HepG2 (cell line): ENCODE data around the gene SNRNP48. TPM values are rescaled to one million over a fixed set of nuclear protein-coding genes. Genes with fewer than 3 reads are reported as not detected.

Source experiments
- AGO2 ChIP-seq: fragments of 200-400 bp; formaldehyde crosslinking; optimal IDR thresholded peaks from 2 replicates; pipeline ENCODE3; 2017; ENCODE audit warnings: mild to moderate bottlenecking, low read depth, low read length, moderate library complexity
- CAMTA2 ChIP-seq: sonication (generic); formaldehyde crosslinking; IDR thresholded peaks from 2 replicates; pipeline ENCODE4 v1.4.0; 2020; ENCODE audit warnings: mild to moderate bottlenecking, missing genetic modification reagents, borderline replicate concordance
- GATA4 ChIP-seq: sonication (generic); IDR thresholded peaks from 2 replicates; pipeline ENCODE4 v1.6.1; 2016; ENCODE audit warnings: antibody characterized with exemption, low read depth, borderline replicate concordance
- HOXD1 ChIP-seq: sonication (generic); formaldehyde crosslinking; IDR thresholded peaks from 2 replicates; pipeline ENCODE4 v1.5.0; 2020; ENCODE audit warnings: missing genetic modification reagents
- KLF12 ChIP-seq: sonication (generic); formaldehyde crosslinking; IDR thresholded peaks from 2 replicates; pipeline ENCODE4 v1.4.0; 2020; ENCODE audit warnings: missing genetic modification reagents, borderline replicate concordance
- MZF1 ChIP-seq: sonication (generic); formaldehyde crosslinking; IDR thresholded peaks from 2 replicates; pipeline ENCODE4 v1.8.1; 2023; ENCODE audit warnings: mild to moderate bottlenecking, missing genetic modification reagents, borderline replicate concordance
- NFE2L2 ChIP-seq: fragments of 150-350 bp; IDR thresholded peaks from 2 replicates; pipeline ENCODE4 v1.6.1; 2014; ENCODE audit warnings: low read length
- NRL ChIP-seq: sonication (generic); formaldehyde crosslinking; IDR thresholded peaks from 2 replicates; pipeline ENCODE4 v1.5.0; 2020; ENCODE audit warnings: missing genetic modification reagents, mild to moderate bottlenecking, moderate library complexity, borderline replicate concordance
- PCBP2 ChIP-seq: fragments of 200-400 bp; formaldehyde crosslinking; optimal IDR thresholded peaks from 2 replicates; pipeline ENCODE3; 2018; ENCODE audit warnings: low read length, low read depth; ENCODE audit not compliant: poor library complexity, severe bottlenecking
- RAD51 ChIP-seq: fragments of 450-650 bp; IDR thresholded peaks from 2 replicates; pipeline ENCODE4 v1.6.1; 2016; ENCODE audit warnings: borderline replicate concordance
- RFX5 ChIP-seq: IDR thresholded peaks from 2 replicates; pipeline ENCODE4 v1.6.1; 2011; ENCODE audit warnings: low read depth, low read length, improper control_type of control experiment
- SCMH1 ChIP-seq: sonication (generic); formaldehyde crosslinking; IDR thresholded peaks from 2 replicates; pipeline ENCODE4 v1.9.0; 2021; ENCODE audit warnings: missing genetic modification reagents, mild to moderate bottlenecking, borderline replicate concordance
- TBL1XR1 ChIP-seq: fragments of 150-350 bp; IDR thresholded peaks from 2 replicates; pipeline ENCODE4 v1.6.1; 2014; ENCODE audit warnings: borderline replicate concordance, low read length; ENCODE audit not compliant: partially characterized antibody
- TCF12 ChIP-seq, 2 experiments: fragments of 450-650 bp in 1 of 2; sonication (generic) in 1 of 2; formaldehyde crosslinking in 1 of 2; IDR thresholded peaks; 2 replicates each; pipeline versions ENCODE4 v1.6.1 to v1.8.0; 2017 to 2022; ENCODE audit warnings: antibody characterized with exemption in 1 of 2, mild to moderate bottlenecking in 1 of 2, missing genetic modification reagents in 1 of 2, moderate library complexity in 1 of 2
- ZNF530 ChIP-seq: sonication (generic); formaldehyde crosslinking; IDR thresholded peaks from 2 replicates; pipeline ENCODE4 v1.5.0; 2020; ENCODE audit warnings: low read depth, mild to moderate bottlenecking, missing genetic modification reagents
- ZNF558 ChIP-seq: sonication (generic); formaldehyde crosslinking; IDR thresholded peaks from 2 replicates; pipeline ENCODE4 v1.9.0; 2022; ENCODE audit warnings: mild to moderate bottlenecking, missing genetic modification reagents, borderline replicate concordance
- ZNF772 ChIP-seq: sonication (generic); formaldehyde crosslinking; IDR thresholded peaks from 2 replicates; pipeline ENCODE4 v1.5.0; 2020; ENCODE audit warnings: mild to moderate bottlenecking, missing genetic modification reagents
- ZNF781 ChIP-seq: sonication (generic); formaldehyde crosslinking; IDR thresholded peaks from 2 replicates; pipeline ENCODE4 v1.5.1; 2020; ENCODE audit warnings: borderline replicate concordance, mild to moderate bottlenecking, missing genetic modification reagents; ENCODE audit errors: not compliant biosample characterization
- polyA plus RNA-seq, 8 experiments: library from polyadenylated mRNA; depleted of rRNA in 3 of 8; stranded (reverse) in 7 of 8; unstranded in 1 of 8; fragments of >200 nt; fragmentation: Illumina TruSeq in 4 of 8; extraction: Trizol in 4 of 8; gene quantifications; 2 replicates each; pipeline versions ENCODE4 v1.2.1 to v1.2.3, GENCODE V29; 2011 to 2016; ENCODE audit warnings: low read depth in 4 of 8, missing spikeins in 1 of 8, mixed read lengths in 1 of 8; ENCODE audit not compliant: insufficient read depth in 1 of 8
- total RNA-seq, 5 experiments: library from RNA; depleted of rRNA; stranded (reverse); fragments of >200 nt; fragmentation: Illumina TruSeq; extraction: Trizol; gene quantifications; 2 replicates each; pipeline ENCODE4 v1.2.3, GENCODE V29; 2016; ENCODE audit warnings: low read depth in 1 of 5
- TF ChIP-seq, protein P1 (sequence below), 2 experiments: sonication (generic) in 1 of 2; formaldehyde crosslinking in 1 of 2; IDR thresholded peaks; 2 replicates each; pipeline versions ENCODE4 v1.4.0 to v1.6.1; 2016 to 2020; ENCODE audit warnings: borderline replicate concordance in 1 of 2, low read depth in 1 of 2, mild to moderate bottlenecking in 1 of 2, missing genetic modification reagents in 1 of 2
- TF ChIP-seq, protein P2 (sequence below): sonication (generic); formaldehyde crosslinking; IDR thresholded peaks from 2 replicates; pipeline ENCODE4 v1.4.0; 2020; ENCODE audit warnings: missing genetic modification reagents; ENCODE audit errors: not compliant biosample characterization
- TF ChIP-seq, protein P3 (sequence below): sonication (generic); formaldehyde crosslinking; IDR thresholded peaks from 2 replicates; pipeline ENCODE4 v1.8.0; 2022; ENCODE audit warnings: mild to moderate bottlenecking, missing genetic modification reagents, moderate library complexity
- TF ChIP-seq, protein P4 (sequence below): IDR thresholded peaks from 2 replicates; pipeline ENCODE4 v1.6.1; 2018; ENCODE audit warnings: missing genetic modification reagents

The SNRNP48 gene
- total and polyA plus RNA-seq, 2 of the 13 experiments (the other 11 are each of a cell fraction or from before 2014, with no cell fraction given): 17.5 to 47.5 TPM

DNA sequence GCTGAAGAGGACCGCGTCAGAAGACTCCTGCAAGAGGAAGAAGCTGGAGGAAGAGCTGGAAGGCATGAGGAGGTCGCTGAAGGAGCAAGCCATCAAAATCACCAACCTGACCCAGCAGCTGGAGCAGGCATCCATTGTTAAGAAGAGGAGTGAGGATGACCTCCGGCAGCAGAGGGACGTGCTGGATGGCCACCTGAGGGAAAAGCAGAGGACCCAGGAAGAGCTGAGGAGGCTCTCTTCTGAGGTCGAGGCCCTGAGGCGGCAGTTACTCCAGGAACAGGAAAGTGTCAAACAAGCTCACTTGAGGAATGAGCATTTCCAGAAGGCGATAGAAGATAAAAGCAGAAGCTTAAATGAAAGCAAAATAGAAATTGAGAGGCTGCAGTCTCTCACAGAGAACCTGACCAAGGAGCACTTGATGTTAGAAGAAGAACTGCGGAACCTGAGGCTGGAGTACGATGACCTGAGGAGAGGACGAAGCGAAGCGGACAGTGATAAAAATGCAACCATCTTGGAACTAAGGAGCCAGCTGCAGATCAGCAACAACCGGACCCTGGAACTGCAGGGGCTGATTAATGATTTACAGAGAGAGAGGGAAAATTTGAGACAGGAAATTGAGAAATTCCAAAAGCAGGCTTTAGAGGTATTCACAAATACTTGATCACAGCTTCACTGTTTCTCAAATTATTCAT lies 8.9 kb upstream of the SNRNP48 start (continued):
- TF ChIP-seq, protein P1, sequence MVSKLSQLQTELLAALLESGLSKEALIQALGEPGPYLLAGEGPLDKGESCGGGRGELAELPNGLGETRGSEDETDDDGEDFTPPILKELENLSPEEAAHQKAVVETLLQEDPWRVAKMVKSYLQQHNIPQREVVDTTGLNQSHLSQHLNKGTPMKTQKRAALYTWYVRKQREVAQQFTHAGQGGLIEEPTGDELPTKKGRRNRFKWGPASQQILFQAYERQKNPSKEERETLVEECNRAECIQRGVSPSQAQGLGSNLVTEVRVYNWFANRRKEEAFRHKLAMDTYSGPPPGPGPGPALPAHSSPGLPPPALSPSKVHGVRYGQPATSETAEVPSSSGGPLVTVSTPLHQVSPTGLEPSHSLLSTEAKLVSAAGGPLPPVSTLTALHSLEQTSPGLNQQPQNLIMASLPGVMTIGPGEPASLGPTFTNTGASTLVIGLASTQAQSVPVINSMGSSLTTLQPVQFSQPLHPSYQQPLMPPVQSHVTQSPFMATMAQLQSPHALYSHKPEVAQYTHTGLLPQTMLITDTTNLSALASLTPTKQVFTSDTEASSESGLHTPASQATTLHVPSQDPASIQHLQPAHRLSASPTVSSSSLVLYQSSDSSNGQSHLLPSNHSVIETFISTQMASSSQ (IDR thresholded peaks at IDR 0.05; ENCODE audit: low read depth): peak; percentile 98
- TF ChIP-seq, protein P1 (CRISPR knock-in tag; IDR thresholded peaks at IDR 0.05; ENCODE audit: borderline replicate concordance): peak; percentile 96
- TF ChIP-seq RFX5 (no peak), CAMTA2 (CRISPR knock-in tag) (no peak), TBL1XR1 (no peak), NRL (CRISPR knock-in tag) (peak; percentile 73; the same call in 1 of the 2 replicates), TCF12 (IDR thresholded peaks at IDR 0.05) (no peak), TCF12 (CRISPR knock-in tag; IDR thresholded peaks at IDR 0.05) (no peak), AGO2 (peak; percentile 41), MZF1 (CRISPR knock-in tag) (no peak), RAD51 (no peak), PCBP2 (no peak), SCMH1 (CRISPR knock-in tag) (no peak), KLF12 (no peak), ZNF530 (CRISPR knock-in tag) (no peak), GATA4 (no peak), ZNF772 (CRISPR knock-in tag) (no peak), NFE2L2 (no peak), HOXD1 (CRISPR knock-in tag) (no peak), ZNF558 (no peak), ZNF781 (CRISPR knock-in tag) (no peak)
- TF ChIP-seq, protein P2, sequence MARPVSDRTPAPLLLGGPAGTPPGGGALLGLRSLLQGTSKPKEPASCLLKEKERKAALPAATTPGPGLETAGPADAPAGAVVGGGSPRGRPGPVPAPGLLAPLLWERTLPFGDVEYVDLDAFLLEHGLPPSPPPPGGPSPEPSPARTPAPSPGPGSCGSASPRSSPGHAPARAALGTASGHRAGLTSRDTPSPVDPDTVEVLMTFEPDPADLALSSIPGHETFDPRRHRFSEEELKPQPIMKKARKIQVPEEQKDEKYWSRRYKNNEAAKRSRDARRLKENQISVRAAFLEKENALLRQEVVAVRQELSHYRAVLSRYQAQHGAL (CRISPR knock-in tag): no peak
- TF ChIP-seq, protein P3, sequence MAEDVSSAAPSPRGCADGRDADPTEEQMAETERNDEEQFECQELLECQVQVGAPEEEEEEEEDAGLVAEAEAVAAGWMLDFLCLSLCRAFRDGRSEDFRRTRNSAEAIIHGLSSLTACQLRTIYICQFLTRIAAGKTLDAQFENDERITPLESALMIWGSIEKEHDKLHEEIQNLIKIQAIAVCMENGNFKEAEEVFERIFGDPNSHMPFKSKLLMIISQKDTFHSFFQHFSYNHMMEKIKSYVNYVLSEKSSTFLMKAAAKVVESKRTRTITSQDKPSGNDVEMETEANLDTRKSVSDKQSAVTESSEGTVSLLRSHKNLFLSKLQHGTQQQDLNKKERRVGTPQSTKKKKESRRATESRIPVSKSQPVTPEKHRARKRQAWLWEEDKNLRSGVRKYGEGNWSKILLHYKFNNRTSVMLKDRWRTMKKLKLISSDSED (CRISPR knock-in tag): no peak
- TF ChIP-seq, protein P4, sequence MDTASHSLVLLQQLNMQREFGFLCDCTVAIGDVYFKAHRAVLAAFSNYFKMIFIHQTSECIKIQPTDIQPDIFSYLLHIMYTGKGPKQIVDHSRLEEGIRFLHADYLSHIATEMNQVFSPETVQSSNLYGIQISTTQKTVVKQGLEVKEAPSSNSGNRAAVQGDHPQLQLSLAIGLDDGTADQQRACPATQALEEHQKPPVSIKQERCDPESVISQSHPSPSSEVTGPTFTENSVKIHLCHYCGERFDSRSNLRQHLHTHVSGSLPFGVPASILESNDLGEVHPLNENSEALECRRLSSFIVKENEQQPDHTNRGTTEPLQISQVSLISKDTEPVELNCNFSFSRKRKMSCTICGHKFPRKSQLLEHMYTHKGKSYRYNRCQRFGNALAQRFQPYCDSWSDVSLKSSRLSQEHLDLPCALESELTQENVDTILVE (CRISPR knock-in tag): no peak
